Osteocyte (in vitro differentiated cells): ENCODE measurements around the gene TMED1. TPM values are rescaled to one million over a fixed set of nuclear protein-coding genes. Genes with fewer than 3 reads are reported as not detected.
"Not testable (repeated sequence)": the region's sequence is repeated elsewhere in the genome, so short reads cannot be mapped to it uniquely, and the experiment has no call there.

ENCODE experiments used
- DNase-seq: peaks from one replicate; pipeline ENCODE4 v3.0.0; 2021; ENCODE audit warnings: mixed read lengths; ENCODE audit not compliant: unreplicated experiment; ENCODE audit errors: extremely low spot score
- H3K27ac Mint-ChIP-seq: one replicate; pipeline ENCODE4 v1.8.0; 2021; ENCODE audit warnings: mild to moderate bottlenecking, mixed read lengths; ENCODE audit not compliant: unreplicated experiment
- H3K27me3 Mint-ChIP-seq: one replicate; pipeline ENCODE4 v1.8.0; 2021; ENCODE audit warnings: mixed read lengths; ENCODE audit not compliant: unreplicated experiment
- H3K36me3 Mint-ChIP-seq: one replicate; pipeline ENCODE4 v1.8.0; 2021; ENCODE audit warnings: mixed read lengths; ENCODE audit not compliant: unreplicated experiment
- H3K4me1 Mint-ChIP-seq: one replicate; pipeline ENCODE4 v1.8.0; 2021; ENCODE audit warnings: mixed read lengths; ENCODE audit not compliant: unreplicated experiment
- H3K4me3 Mint-ChIP-seq: one replicate; pipeline ENCODE4 v1.8.0; 2021; ENCODE audit warnings: mild to moderate bottlenecking, moderate library complexity, mixed read lengths; ENCODE audit not compliant: unreplicated experiment
- H3K9me3 Mint-ChIP-seq: one replicate; pipeline ENCODE4 v1.8.0; 2021; ENCODE audit warnings: mixed read lengths; ENCODE audit not compliant: unreplicated experiment
- total RNA-seq: library from RNA; stranded (reverse); gene quantifications from 2 replicates; pipeline ENCODE4 v1.2.1, GENCODE V29; 2021
- TF ChIP-seq, protein P1 (sequence below): fragments of 200-600 bp; sonication (generic); IDR thresholded peaks from 2 replicates; pipeline ENCODE4 v1.5.0; 2021; ENCODE audit warnings: antibody characterized with exemption, mild to moderate bottlenecking, moderate library complexity

TMED1 gene
- total RNA-seq, 1 donor from 2014 or later: 35.5 TPM

DNA sequence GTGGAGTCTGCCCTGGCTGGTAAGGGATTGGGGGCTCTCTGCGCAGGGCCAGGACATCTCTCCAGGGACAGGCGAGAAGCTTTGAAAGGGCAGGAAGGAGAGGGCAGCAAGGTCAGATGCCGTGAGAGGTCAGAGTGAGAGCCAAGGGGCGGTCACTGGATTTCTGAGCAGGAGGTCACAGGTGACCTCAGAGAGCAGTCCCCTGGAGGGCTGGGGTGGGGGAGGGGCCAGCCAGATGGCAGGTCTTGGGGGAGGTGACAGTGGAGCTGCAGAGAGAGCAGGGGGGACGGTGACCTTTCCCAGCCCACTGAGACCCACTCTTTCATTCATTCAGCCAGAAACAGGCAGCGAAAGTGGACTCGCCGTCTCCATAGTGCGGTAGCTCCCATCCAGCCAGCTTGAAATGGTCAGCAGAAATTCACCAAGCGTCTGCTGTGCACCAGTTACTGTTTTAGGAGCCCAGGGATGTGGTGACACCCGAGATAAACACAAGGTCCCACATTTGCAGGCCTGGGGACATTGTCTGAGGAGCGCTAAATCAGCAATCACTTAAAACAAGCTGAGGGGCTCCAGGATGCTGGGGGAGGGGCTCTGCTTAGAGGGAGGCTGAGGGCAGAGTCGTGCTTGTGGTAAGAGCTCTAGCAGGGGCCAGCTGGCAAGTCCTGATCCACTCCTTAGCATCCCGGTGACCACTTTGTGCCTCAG lies 45.5 kb upstream of the TMED1 start:
- Mint-ChIP-seq H3K27ac (peak overlapping the region; percentile 42), H3K9me3 (no peaks in the 10 kb centered on the region), H3K4me1 (peaks cover 48% of the 10 kb centered on the region), H3K4me3 (no peak overlapping the region), H3K27me3 (no peaks in the 10 kb centered on the region), H3K36me3 (peaks cover 3% of the 10 kb centered on the region)
- no peak for DNase-seq
- TF ChIP-seq, protein P1, sequence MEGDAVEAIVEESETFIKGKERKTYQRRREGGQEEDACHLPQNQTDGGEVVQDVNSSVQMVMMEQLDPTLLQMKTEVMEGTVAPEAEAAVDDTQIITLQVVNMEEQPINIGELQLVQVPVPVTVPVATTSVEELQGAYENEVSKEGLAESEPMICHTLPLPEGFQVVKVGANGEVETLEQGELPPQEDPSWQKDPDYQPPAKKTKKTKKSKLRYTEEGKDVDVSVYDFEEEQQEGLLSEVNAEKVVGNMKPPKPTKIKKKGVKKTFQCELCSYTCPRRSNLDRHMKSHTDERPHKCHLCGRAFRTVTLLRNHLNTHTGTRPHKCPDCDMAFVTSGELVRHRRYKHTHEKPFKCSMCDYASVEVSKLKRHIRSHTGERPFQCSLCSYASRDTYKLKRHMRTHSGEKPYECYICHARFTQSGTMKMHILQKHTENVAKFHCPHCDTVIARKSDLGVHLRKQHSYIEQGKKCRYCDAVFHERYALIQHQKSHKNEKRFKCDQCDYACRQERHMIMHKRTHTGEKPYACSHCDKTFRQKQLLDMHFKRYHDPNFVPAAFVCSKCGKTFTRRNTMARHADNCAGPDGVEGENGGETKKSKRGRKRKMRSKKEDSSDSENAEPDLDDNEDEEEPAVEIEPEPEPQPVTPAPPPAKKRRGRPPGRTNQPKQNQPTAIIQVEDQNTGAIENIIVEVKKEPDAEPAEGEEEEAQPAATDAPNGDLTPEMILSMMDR: no peak

DNA sequence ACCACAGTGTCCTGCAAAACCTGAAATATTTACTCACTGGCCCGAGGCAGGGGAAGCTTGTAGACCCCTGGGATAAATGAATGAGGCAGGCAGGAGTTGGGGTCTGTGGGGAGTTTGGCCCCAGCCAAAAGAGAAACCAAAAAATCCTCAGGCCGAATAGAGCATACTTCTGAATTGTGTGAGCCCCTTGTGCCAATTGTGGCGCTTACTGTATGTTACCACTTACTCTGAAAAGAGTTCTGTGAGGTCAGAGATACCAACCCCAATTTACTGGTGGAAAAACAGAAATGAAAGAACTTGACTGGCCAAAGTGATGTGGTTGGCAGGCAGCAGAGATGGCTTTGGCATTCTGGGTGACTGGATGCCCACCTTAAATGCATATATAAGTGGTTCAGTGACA lies 42.2 kb upstream of the TMED1 start:
- TF ChIP-seq, protein P1: no peak
- peaks cover 3% of the 10 kb centered on the region for H3K36me3 Mint-ChIP-seq
- H3K4me3 Mint-ChIP-seq: no peak overlapping the region
- H3K4me1 Mint-ChIP-seq: peaks cover 36% of the 10 kb centered on the region
- H3K9me3 Mint-ChIP-seq: no peaks in the 10 kb centered on the region
- no peak for DNase-seq
- peak overlapping the region; percentile 23 for H3K27ac Mint-ChIP-seq
- no peaks in the 10 kb centered on the region for H3K27me3 Mint-ChIP-seq

DNA sequence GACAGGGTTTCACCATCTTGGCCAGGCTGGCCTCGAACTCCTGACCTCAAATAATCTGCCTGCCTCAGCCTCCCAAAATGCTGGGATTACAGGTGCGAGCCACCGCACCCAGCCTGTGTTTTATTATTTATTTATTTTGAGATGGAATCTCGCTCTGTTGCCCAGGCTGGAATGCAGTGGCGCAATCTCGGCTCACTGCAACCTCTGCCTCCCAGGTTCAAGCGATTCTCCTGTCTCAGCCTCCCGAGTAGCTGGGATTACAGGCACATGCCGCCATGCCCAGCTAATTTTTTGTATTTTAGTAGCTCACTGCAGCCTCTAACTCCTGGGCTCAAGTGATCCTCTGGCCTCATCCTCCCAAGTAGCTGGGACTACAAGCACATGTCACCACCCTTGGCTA lies 41.6 kb upstream of the TMED1 start:
- DNase-seq, H3K9me3 Mint-ChIP-seq, H3K36me3 Mint-ChIP-seq, H3K4me3 Mint-ChIP-seq, H3K27me3 Mint-ChIP-seq: not testable (repeated sequence)
- Mint-ChIP-seq H3K4me1 (peaks cover 43% of the 10 kb centered on the region), H3K27ac (peak overlapping the region; percentile 23)

DNA sequence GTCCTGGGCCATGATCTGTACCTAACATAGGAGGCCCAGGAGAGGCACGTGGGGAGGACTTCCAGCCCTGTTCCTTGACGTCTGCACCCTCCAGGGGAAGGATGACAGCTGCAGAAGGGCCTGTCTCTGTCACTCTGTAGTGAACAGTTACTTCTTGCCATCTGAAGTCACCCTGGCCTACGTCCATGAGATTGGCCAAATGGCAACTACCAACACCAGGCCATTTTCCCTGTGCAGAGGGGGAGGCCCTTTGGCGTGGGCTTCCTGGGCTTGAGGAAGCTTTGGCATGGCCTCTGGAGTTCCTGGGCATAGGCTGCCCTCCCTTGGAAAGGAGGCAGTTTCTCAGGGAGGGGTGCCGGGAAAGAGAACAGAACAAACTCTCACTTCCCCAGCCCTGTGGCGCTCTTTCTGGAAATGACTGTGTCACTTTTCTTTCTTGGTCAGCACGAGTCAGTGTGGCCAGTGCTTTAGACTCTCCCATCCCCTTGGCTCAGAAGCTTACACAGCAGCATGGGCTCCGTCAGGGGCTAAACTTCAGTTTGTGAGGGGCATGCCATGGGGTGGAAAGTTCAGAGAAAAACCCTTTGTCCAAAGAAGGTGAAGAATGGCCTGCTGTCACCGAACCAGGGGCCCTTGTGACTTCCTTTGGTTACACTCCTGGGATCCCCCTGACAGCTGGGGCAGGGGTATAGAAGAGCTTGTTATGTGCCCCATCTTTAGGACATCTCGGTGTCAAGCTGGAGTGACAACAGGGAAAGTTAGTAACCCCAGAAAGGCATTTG lies 40.6 kb upstream of the TMED1 start:
- DNase-seq: no peak
- Mint-ChIP-seq H3K4me3 (no peak overlapping the region), H3K36me3 (peaks cover 3% of the 10 kb centered on the region), H3K27ac (peak overlapping the region; percentile 60), H3K27me3 (no peaks in the 10 kb centered on the region), H3K9me3 (no peaks in the 10 kb centered on the region), H3K4me1 (peaks cover 37% of the 10 kb centered on the region)
- TF ChIP-seq, protein P1: no peak

DNA sequence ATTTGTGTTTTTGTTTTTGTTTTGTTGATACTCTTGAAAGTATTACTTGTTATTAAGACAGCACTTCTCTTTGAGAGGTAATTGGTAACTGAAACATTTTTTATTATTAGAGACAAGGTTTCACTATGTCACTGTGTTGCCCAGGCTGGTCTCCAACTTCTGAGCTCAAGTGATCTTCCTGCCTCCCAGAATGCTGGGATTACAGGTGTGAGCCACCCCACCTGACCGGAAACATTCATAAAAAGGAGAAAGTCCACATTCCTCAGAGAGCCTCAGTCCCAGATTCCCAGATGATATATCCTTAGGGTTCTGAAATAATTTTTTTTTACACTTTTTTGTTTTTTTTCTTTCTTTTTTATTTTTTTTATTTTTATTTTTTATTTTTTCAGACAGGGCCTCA lies 38.0 kb upstream of the TMED1 start:
- TF ChIP-seq, protein P1: no peak
- no peak overlapping the region for H3K27ac Mint-ChIP-seq
- no peaks in the 10 kb centered on the region for H3K36me3 Mint-ChIP-seq
- no peak for DNase-seq
- no peaks in the 10 kb centered on the region for H3K27me3 Mint-ChIP-seq
- H3K4me3 Mint-ChIP-seq: no peak overlapping the region
- H3K4me1 Mint-ChIP-seq: peaks cover 28% of the 10 kb centered on the region
- no peaks in the 10 kb centered on the region for H3K9me3 Mint-ChIP-seq
